Measurements from ENCODE around the gene RASEF.

The RASEF gene

GRCh38 chr9:82961504-82962125 is 101.3 kb downstream of the RASEF start:
- H3K9me3 ChIP-seq (replicated peaks; ENCODE audit: insufficient read depth, low read length): no peaks in the 10 kb centered on the region
- DNase-seq: peak; percentile 77
- H4K20me1 ChIP-seq (ENCODE audit: insufficient read depth, low read length): no peaks in the 10 kb centered on the region
- no peak overlapping the region for H2AFZ ChIP-seq (ENCODE audit: low read length)
- no peaks in the 10 kb centered on the region for H3K36me3 ChIP-seq (replicated peaks; ENCODE audit: insufficient read depth, low read length)
- H3K27me3 ChIP-seq (replicated peaks; ENCODE audit: insufficient read depth, low read length): no peaks in the 10 kb centered on the region
- TF ChIP-seq CTCF (IDR thresholded peaks at IDR 0.05; ENCODE audit: low read length): peak; percentile 81
- no peak for TF ChIP-seq EZH2phosphoT487 (IDR thresholded peaks at IDR 0.05; ENCODE audit: low read length)
- H3K79me2 ChIP-seq (ENCODE audit: low read length): no peaks in the 10 kb centered on the region
- H3K9me2 ChIP-seq (replicated peaks; ENCODE audit: insufficient read depth, low read length): no peaks in the 10 kb centered on the region
- H3K9ac ChIP-seq (ENCODE audit: low read length): no peak overlapping the region
- H3K4me1 ChIP-seq (ENCODE audit: low read length): no peaks in the 10 kb centered on the region
- no peak overlapping the region for H3K4me2 ChIP-seq (ENCODE audit: low read depth, low read length)
- H3K27ac ChIP-seq (ENCODE audit: low read length): no peak overlapping the region
- no peaks in the 10 kb centered on the region for H3F3A ChIP-seq (ENCODE audit: insufficient read depth, low read length)
- no peak overlapping the region for H3K4me3 ChIP-seq (ENCODE audit: low read length)

GRCh38 chr9:82957529-82958379 is 105.2 kb downstream of the RASEF start:
- DNase-seq: no peak
- H3K79me2 ChIP-seq (ENCODE audit: low read length): no peaks in the 10 kb centered on the region
- H4K20me1 ChIP-seq (ENCODE audit: insufficient read depth, low read length): no peaks in the 10 kb centered on the region
- H3K4me2 ChIP-seq (ENCODE audit: low read depth, low read length): no peak overlapping the region
- no peaks in the 10 kb centered on the region for H3K27me3 ChIP-seq (replicated peaks; ENCODE audit: insufficient read depth, low read length)
- no peaks in the 10 kb centered on the region for H3K36me3 ChIP-seq (replicated peaks; ENCODE audit: insufficient read depth, low read length)
- TF ChIP-seq EZH2 (optimal IDR thresholded peaks at IDR 0.05; ENCODE audit: low read depth, low read length) (no peak), EZH2phosphoT487 (IDR thresholded peaks at IDR 0.05; ENCODE audit: low read length) (no peak), CTCF (IDR thresholded peaks at IDR 0.05; ENCODE audit: low read length) (no peak)
- H3K9ac ChIP-seq (ENCODE audit: low read length): no peak overlapping the region
- H3K4me1 ChIP-seq (ENCODE audit: low read length): no peaks in the 10 kb centered on the region
- no peak overlapping the region for H3K27ac ChIP-seq (ENCODE audit: low read length)
- H3F3A ChIP-seq (ENCODE audit: insufficient read depth, low read length): no peaks in the 10 kb centered on the region
- no peaks in the 10 kb centered on the region for H3K9me3 ChIP-seq (replicated peaks; ENCODE audit: insufficient read depth, low read length)
- no peak overlapping the region for H3K4me3 ChIP-seq (ENCODE audit: low read length)
- H2AFZ ChIP-seq (ENCODE audit: low read length): no peak overlapping the region
- H3K9me2 ChIP-seq (replicated peaks; ENCODE audit: insufficient read depth, low read length): no peaks in the 10 kb centered on the region

GRCh38 chr9:82949203-82949602 is 113.7 kb downstream of the RASEF start:
- TF ChIP-seq EZH2 (optimal IDR thresholded peaks at IDR 0.05; ENCODE audit: low read depth, low read length) (no peak), EZH2phosphoT487 (IDR thresholded peaks at IDR 0.05; ENCODE audit: low read length) (no peak), CTCF (IDR thresholded peaks at IDR 0.05; ENCODE audit: low read length) (no peak)
- Histone ChIP-seq H3K79me2 (ENCODE audit: low read length) (no peaks in the 10 kb centered on the region), H3K36me3 (replicated peaks; ENCODE audit: insufficient read depth, low read length) (no peaks in the 10 kb centered on the region), H3K9me2 (replicated peaks; ENCODE audit: insufficient read depth, low read length) (no peaks in the 10 kb centered on the region), H3F3A (ENCODE audit: insufficient read depth, low read length) (no peaks in the 10 kb centered on the region), H3K4me1 (ENCODE audit: low read length) (no peaks in the 10 kb centered on the region), H3K4me3 (ENCODE audit: low read length) (no peak overlapping the region), H2AFZ (ENCODE audit: low read length) (no peak overlapping the region), H3K9me3 (replicated peaks; ENCODE audit: insufficient read depth, low read length) (no peaks in the 10 kb centered on the region), H3K27me3 (replicated peaks; ENCODE audit: insufficient read depth, low read length) (no peaks in the 10 kb centered on the region), H3K27ac (ENCODE audit: low read length) (no peak overlapping the region), H3K9ac (ENCODE audit: low read length) (no peak overlapping the region), H4K20me1 (ENCODE audit: insufficient read depth, low read length) (no peaks in the 10 kb centered on the region), H3K4me2 (ENCODE audit: low read depth, low read length) (no peak overlapping the region)
- no peak for DNase-seq
